GM12878 (cell line): ENCODE data around the gene MICAL3. TPM values are rescaled to one million over a fixed set of nuclear protein-coding genes. Genes with fewer than 3 reads are reported as not detected.
A peak's percentile ranks its signal among the peaks of the same experiment; 100 is the strongest.

Source experiments
- ATAC-seq: fragments of 200-7000 bp; cut with Tn5 transposase; 3 replicates; pipeline ENCODE4 v1.9.1; 2020; ENCODE audit warnings: mild to moderate bottlenecking, moderate library complexity
- BruUV-seq: library from RNA; stranded (reverse); fragments of 400-500 nt; replicated peaks from 2 replicates; lab custom pipeline; 2021; lab: Mats Ljungman, UMichigan
- CTCF ChIA-PET: fragments of 300-600 bp; sonication (Branson Sonifier 250); formaldehyde crosslinking; extraction: SDS; loops from one replicate; lab custom pipeline; 2021; ENCODE audit warnings: inconsistent platforms; lab: Yijun Ruan, JAX
- POLR2A ChIA-PET: fragments of 350-600 bp; formaldehyde crosslinking; extraction: SDS; loops from one replicate; lab custom pipeline; 2021; ENCODE audit warnings: inconsistent platforms; lab: Charles Lee
- RAD21 ChIA-PET: fragments of 300-600 bp; sonication (Branson Sonifier 250); formaldehyde crosslinking; loops from one replicate; lab custom pipeline; 2023; ENCODE audit warnings: antibody characterized with exemption; ENCODE audit not compliant: unreplicated experiment; lab: Charles Lee
- SMC1A ChIA-PET: fragments of 300-600 bp; sonication (Branson Sonifier 250); formaldehyde crosslinking; loops from one replicate; lab custom pipeline; 2023; ENCODE audit not compliant: unreplicated experiment, uncharacterized antibody; lab: Charles Lee
- DNase-seq: peaks from one replicate; pipeline ENCODE4 v3.0.0-alpha.2; 2011; ENCODE audit warnings: low read depth, low spot score
- FAIRE-seq: peaks from 3 replicates; lab custom pipeline; 2011; peaks lifted over from hg19 to GRCh38; lab: Jason Lieb, UNC
- H2AFZ ChIP-seq: 2 replicates; pipeline ENCODE4 v1.6.0; 2011; ENCODE audit warnings: low read depth, low read length, control low read depth; ENCODE audit not compliant: control insufficient read depth
- H3K27ac ChIP-seq: 2 replicates; pipeline ENCODE4 v1.5.1; 2011; ENCODE audit warnings: control low read depth; ENCODE audit not compliant: control insufficient read depth, insufficient read depth
- H3K27me3 ChIP-seq, 2 experiments: replicated peaks in 1 of 2; 2 replicates each; pipeline versions ENCODE4 v1.6.0 to v1.6.1; 2011; ENCODE audit warnings: low read length in 1 of 2; ENCODE audit not compliant: control insufficient read depth in 2 of 2, insufficient read depth in 2 of 2
- H3K36me3 ChIP-seq, 2 experiments: 2 replicates each; pipeline ENCODE4 v1.5.1; 2011; ENCODE audit warnings: low read length in 1 of 2; ENCODE audit not compliant: control insufficient read depth in 2 of 2, insufficient read depth in 2 of 2
- H3K4me1 ChIP-seq: 2 replicates; pipeline ENCODE4 v1.6.1; 2011; ENCODE audit warnings: mild to moderate bottlenecking, low read length, moderate library complexity, mixed read lengths; ENCODE audit not compliant: control insufficient read depth, insufficient read depth
- H3K4me2 ChIP-seq: 2 replicates; pipeline ENCODE4 v1.6.0; 2011; ENCODE audit warnings: control low read depth; ENCODE audit not compliant: control insufficient read depth, insufficient read depth
- H3K4me3 ChIP-seq: fragments of 200-600 bp; sonication (generic); 2 replicates; pipeline ENCODE4 v1.5.1; 2016
- H3K79me2 ChIP-seq: 2 replicates; pipeline ENCODE4 v1.6.0; 2011; ENCODE audit warnings: low read length; ENCODE audit not compliant: control insufficient read depth, insufficient read depth
- H3K9ac ChIP-seq: 2 replicates; pipeline ENCODE4 v1.8.0; 2011; ENCODE audit warnings: low read length, control low read depth, mixed read lengths; ENCODE audit not compliant: control insufficient read depth, insufficient read depth
- H3K9me3 ChIP-seq: replicated peaks from 3 replicates; pipeline ENCODE4 v1.5.1; 2011; ENCODE audit warnings: mild to moderate bottlenecking, low read length; ENCODE audit not compliant: control insufficient read depth, insufficient read depth
- H4K20me1 ChIP-seq: 2 replicates; pipeline ENCODE4 v1.6.0; 2011; ENCODE audit not compliant: control insufficient read depth, insufficient read depth
- ATF3 ChIP-seq: IDR thresholded peaks from 2 replicates; pipeline ENCODE4 v1.6.1; 2011; ENCODE audit warnings: low read depth, mild to moderate bottlenecking, low read length, moderate library complexity, borderline replicate concordance; ENCODE audit errors: extremely low read depth
- CTCF ChIP-seq, 3 experiments: IDR thresholded peaks in 2 of 3; conservative IDR thresholded peaks in 1 of 3; 2 replicates each; pipeline ENCODE4 v1.5.1; 2011; ENCODE audit warnings: low read depth in 3 of 3, low read length in 3 of 3, mild to moderate bottlenecking in 3 of 3, control low read depth in 2 of 3, moderate library complexity in 2 of 3, inconsistent platforms in 1 of 3, mixed read lengths in 1 of 3; ENCODE audit not compliant: control insufficient read depth in 2 of 3, insufficient read depth in 1 of 3; ENCODE audit errors: extremely low read depth in 1 of 3
- NBN ChIP-seq: fragments of 450-650 bp; IDR thresholded peaks from 2 replicates; pipeline ENCODE4 v1.6.1; 2016
- POLR2A ChIP-seq: IDR thresholded peaks from 2 replicates; pipeline ENCODE4 v1.6.1; 2011; ENCODE audit warnings: low read depth, mild to moderate bottlenecking, low read length
- SKIL ChIP-seq: fragments of 450-650 bp; IDR thresholded peaks from 2 replicates; pipeline ENCODE4 v1.6.1; 2017; ENCODE audit warnings: mild to moderate bottlenecking, low read depth, inconsistent platforms; ENCODE audit not compliant: poor library complexity, severe bottlenecking
- SREBF2 ChIP-seq: IDR thresholded peaks from 2 replicates; pipeline ENCODE4 v1.6.1; 2012; ENCODE audit warnings: mild to moderate bottlenecking, low read length
- ZBTB4 ChIP-seq: fragments of 450-650 bp; formaldehyde crosslinking; IDR thresholded peaks from 2 replicates; pipeline ENCODE4 v1.4.0; 2022; ENCODE audit warnings: mild to moderate bottlenecking, moderate library complexity
- ZNF274 ChIP-seq: IDR thresholded peaks from one replicate; pipeline ENCODE4 v1.8.0; 2011; ENCODE audit not compliant: insufficient read length, insufficient read depth
- ZNF687 ChIP-seq: fragments of 450-650 bp; IDR thresholded peaks from 2 replicates; pipeline ENCODE4 v1.6.1; 2017; ENCODE audit warnings: mild to moderate bottlenecking, moderate library complexity
- WGBS: methylation state at CpG from one replicate; pipeline ENCODE4 v1.1.6; 2016; ENCODE audit warnings: low lambda C conversion rate; ENCODE audit not compliant: insufficient replicate concordance, insufficient coverage; ENCODE audit errors: missing lambda C conversion rate; 5-methylcytosine and 5-hydroxymethylcytosine counted together
- in situ Hi-C: fragments of 300-500 bp; cut with MboI; formaldehyde crosslinking; loops from 9 replicates; pipeline ENCODE4 v1.14.3; 2018; ENCODE audit warnings: mixed read lengths
- intact Hi-C: fragments of 100-400 bp; cut with micrococcal nuclease; formaldehyde crosslinking; loops from one replicate; pipeline ENCODE4 v1.14.2; 2022; ENCODE audit not compliant: unreplicated experiment
- polyA plus RNA-seq, 11 experiments: library from polyadenylated mRNA; depleted of rRNA in 4 of 11; unstranded in 6 of 11; stranded (reverse) in 5 of 11; fragments of >200 nt; fragmentation: Nextera tagmentation in 4 of 11; fragmentation: Illumina TruSeq in 1 of 11; extraction: Ambion mirVana in 4 of 11; extraction: Trizol in 1 of 11; gene quantifications; 1 replicate in 1 of 11; 2 replicates in 10 of 11; pipeline versions ENCODE4 v1.2.1 to v1.2.3, GENCODE V29; 2011 to 2016; ENCODE audit warnings: inconsistent platforms in 2 of 11, missing spikeins in 2 of 11, low read depth in 1 of 11
- total RNA-seq, 4 experiments: library from RNA; depleted of rRNA in 3 of 4; stranded (reverse); fragments of >200 nt in 3 of 4; fragmentation: Illumina TruSeq in 1 of 4; extraction: Trizol in 1 of 4; gene quantifications; 2 replicates each; pipeline versions ENCODE4 v1.2.1 to v1.2.3, GENCODE V29; 2013 to 2021

The MICAL3 gene
- total and polyA plus RNA-seq, 10 of the 15 experiments (the other 5 are each of a cell fraction or from before 2014, with no cell fraction given): 2.6 to 92.2 (median 24.0) TPM

GRCh38 chr22:17772249-17772957, 252.0 kb downstream of the MICAL3 start:
- BruUV-seq: TSS peak; percentile 55
- CTCF ChIA-PET: interaction anchor here (0.6 to 5.1 kb wide), 12 partner anchors 8 to 333 kb away, joined by 3 to 47 read pairs (median 4); no protein-coding TSS in a partner anchor
- intact Hi-C loops: loop anchor here (10.0 kb wide), 1 partner anchor 222 kb away; no protein-coding TSS in a partner anchor
- SMC1A ChIA-PET: interaction anchor here (1.1 to 2.6 kb wide), 8 partner anchors 13 to 304 kb away, joined by 3 to 10 read pairs (median 8); no protein-coding TSS in a partner anchor
- peak; percentile 3 for ATAC-seq
- RAD21 ChIA-PET: interaction anchor here (0.6 to 6.1 kb wide), 14 partner anchors 8 to 304 kb away, joined by 3 to 29 read pairs (median 4); no protein-coding TSS in a partner anchor
- DNase-seq: no peak
- Histone ChIP-seq H3K27me3 (no peaks in the 10 kb centered on the region), H3K4me3 (peak overlapping the region; percentile 83), H3K27ac (peak overlapping the region; percentile 69), H3K9ac (peak overlapping the region; percentile 84), H3K9me3 (no peaks in the 10 kb centered on the region), H3K4me1 (peaks cover 51% of the 10 kb centered on the region), H3K36me3 (peaks cover 0 to 6% of the 10 kb centered on the region in 2 experiments; a peak in 2 of 4 replicates), H4K20me1 (peaks cover 12% of the 10 kb centered on the region; the same call in 1 of the 2 replicates), H3K4me2 (peak overlapping the region; percentile 70), H2AFZ (no peak overlapping the region), H3K79me2 (peaks cover 61% of the 10 kb centered on the region)
- POLR2A ChIA-PET: interaction anchor here (1.7 to 3.6 kb wide), 2 partner anchors 9 to 27 kb away, joined by 6 to 32 read pairs; no protein-coding TSS in a partner anchor
- FAIRE-seq: peak; percentile 54
- in situ Hi-C loops: no loop called here
- WGBS: 58% methylated on average over 20 of the region's 21 CpGs
- TF ChIP-seq ZNF687 (no peak), NBN (no peak), ZNF274 (no peak), ATF3 (no peak), ZBTB4 (CRISPR knock-in tag) (no peak), SKIL (no peak), POLR2A (peak; percentile 3; the same call in 1 of the 2 replicates), SREBF2 (no peak), CTCF (IDR thresholded peaks at IDR 0.05 in 2 of 3, conservative IDR thresholded peaks at IDR 0.05 in 1 of 3; ENCODE audit: control insufficient read depth in 2 of 3, extremely low read depth in 1 of 3, insufficient read depth in 1 of 3, low read depth in 3 of 3, low read length in 3 of 3) (peak in 1 of 3 experiments; percentile 23; a peak in 1 of 6 replicates)
